Mammary epithelial cell (primary cell): Measurements from ENCODE around the gene B4GALNT3.

Source experiments
- CTCF ChIP-seq, 2 donors: IDR thresholded peaks in 1 of 2; conservative IDR thresholded peaks in 1 of 2; 2 replicates each; pipeline ENCODE4 v1.5.1; 2011 to 2012; ENCODE audit warnings: inconsistent platforms in 2 of 2, low read length in 2 of 2, mild to moderate bottlenecking in 2 of 2, control low read depth in 1 of 2, low read depth in 1 of 2; ENCODE audit not compliant: insufficient read depth in 1 of 2; ENCODE audit errors: extremely low read depth in 1 of 2
- EZH2 ChIP-seq: IDR thresholded peaks from 2 replicates; pipeline ENCODE4 v1.6.1; 2012; ENCODE audit warnings: low read length, inconsistent platforms, borderline replicate concordance

DNA sequence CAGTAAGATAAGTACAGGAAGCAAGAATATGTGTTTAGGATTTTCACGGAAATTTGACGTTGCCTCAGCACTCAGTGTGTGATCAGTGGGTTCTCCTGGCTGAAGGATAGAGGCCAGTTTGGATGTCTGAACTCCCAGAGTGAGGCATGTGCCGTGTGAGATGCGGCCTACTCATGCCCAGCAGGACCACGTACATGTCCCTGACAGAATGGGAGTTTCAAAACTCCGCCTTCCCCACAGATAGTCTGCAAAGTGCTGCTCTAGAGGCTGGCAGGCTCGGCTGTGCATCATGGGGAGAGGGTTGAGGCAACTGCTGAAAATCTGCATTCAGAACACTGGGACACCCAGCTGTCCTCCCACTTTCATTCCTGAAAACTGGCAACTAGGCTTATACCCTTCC is 145.2 kb downstream of the B4GALNT3 start:
- TF ChIP-seq CTCF (conservative IDR thresholded peaks at IDR 0.05 in 1 of 2, IDR thresholded peaks at IDR 0.05 in 1 of 2; ENCODE audit: extremely low read depth in 1 of 2, insufficient read depth in 1 of 2, low read depth in 1 of 2, low read length in 2 of 2) (no peak), EZH2 (no peak)
